Pancreas (tissue), 10 donors: Measurements from ENCODE around the gene TRAF7. TPM values are rescaled to one million over a fixed set of nuclear protein-coding genes. Genes with fewer than 3 reads are reported as not detected.

Experiments
- ATAC-seq, 4 donors: fragments of 200-7000 bp; cut with Tn5 transposase; one replicate each; pipeline versions ENCODE4 v1.8.0 to v1.9.1; 2020; ENCODE audit warnings: mild to moderate bottlenecking in 4 of 4, moderate library complexity in 4 of 4
- DNase-seq, 6 donors: peaks; one replicate each; pipeline ENCODE4 v3.0.0-alpha.2; 2020
- FAIRE-seq: peaks from 2 replicates; lab custom pipeline; 2012; peaks lifted over from hg19 to GRCh38; lab: Jason Lieb, UNC
- H3K27ac ChIP-seq, 4 donors: fragments of 200-600 bp; sonication (generic); 1 replicate in 3 of 4; 2 replicates in 1 of 4; pipeline versions ENCODE4 v1.5.0 to v1.8.0; 2020
- H3K27me3 ChIP-seq, 4 donors: fragments of 200-600 bp; one replicate each; pipeline ENCODE4 v1.8.0; 2021
- H3K36me3 ChIP-seq, 3 donors: fragments of 200-600 bp; sonication (generic) in 1 of 3; one replicate each; pipeline versions ENCODE4 v1.5.0 to v1.8.0; 2020 to 2021
- H3K4me1 ChIP-seq, 3 donors: fragments of 200-600 bp; one replicate each; pipeline ENCODE4 v1.8.0; 2021
- H3K4me3 ChIP-seq, 4 donors: fragments of 200-600 bp; sonication (generic) in 2 of 4; one replicate each; pipeline versions ENCODE4 v1.5.0 to v1.8.0; 2020 to 2021
- H3K9me3 ChIP-seq, 4 donors: fragments of 200-600 bp; one replicate each; pipeline ENCODE4 v1.8.0; 2021
- WGBS, 2 donors: extraction: QIAGEN DNeasy Blood & Tissue Kit; methylation state at CpG; one replicate each; pipeline ENCODE4 v1.1.7; 2013; 5-methylcytosine and 5-hydroxymethylcytosine counted together
- intact Hi-C, 3 donors: fragments of 100-400 bp; cut with DNase I; formaldehyde crosslinking; loops; one replicate each; pipeline versions ENCODE4 v1.11.1 to v1.14.2; 2022
- polyA plus RNA-seq, 2 donors: library from polyadenylated mRNA; stranded (reverse); fragments of 200-250 nt; gene quantifications; one replicate each; pipeline ENCODE4 v1.2.3, GENCODE V29; 2013
- total RNA-seq, 6 donors: library from RNA; stranded (reverse); fragmentation: NEBNext Ultra II Directional in 4 of 6; extraction: Animal tissue kit (Norgen Biotek cat#: 25700) in 4 of 6; gene quantifications; one replicate each; pipeline versions ENCODE4 v1.2.1 to v1.2.4, GENCODE V29; 2021 to 2023
- TF ChIP-seq, protein P1 (sequence below), 4 donors: fragments of 200-600 bp; sonication (generic) in 3 of 4; IDR thresholded peaks; one replicate each; pipeline versions ENCODE4 v1.5.0 to v1.8.0; 2021; ENCODE audit warnings: antibody characterized with exemption in 4 of 4
- donor health status: healthy with polysubstance abuse.
- donor health status: DM: no; HTN: no; CAD: no; lungs with moderate emphysema.
- donor health status: DM: no; HTN: no; CAD: no.
- donor health status: control.
- donor health status: control.
- donor health status: Bipolar disorder and iron deficiency.
- donor health status: DM: yes; HTN: yes; CAD: no.
- donor health status: DM: no; HTN: no; CAD: no.
- donor health status: DM: no; HTN: no; CAD: no.
- donor health status: DM: yes; HTN: yes; CAD: no.

TRAF7 gene
- total and polyA plus RNA-seq, 8 donors: 24.5 to 45.1 (median 34.5) TPM

DNA sequence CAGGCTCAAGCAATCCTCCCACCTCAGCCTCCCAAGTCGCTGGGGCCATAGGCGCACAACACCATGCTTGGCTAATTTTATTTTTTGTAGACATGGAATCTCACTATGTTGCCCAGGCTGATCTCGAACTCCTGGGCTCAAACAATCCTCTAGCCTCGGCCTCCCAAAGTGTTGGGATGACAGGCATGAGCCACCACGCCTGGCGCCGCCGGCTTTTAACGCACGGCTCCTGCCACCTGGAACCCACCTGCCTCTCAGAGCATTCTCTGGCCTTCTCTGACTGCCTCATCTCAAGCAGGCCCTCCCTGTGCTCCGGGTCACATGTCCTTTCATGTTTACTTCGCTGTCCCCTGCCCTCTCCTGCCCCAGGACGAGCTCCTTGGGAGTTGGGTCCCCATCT, 30.5 kb downstream of the TRAF7 start:
- no peaks in the 10 kb centered on the region for H3K4me1 ChIP-seq
- FAIRE-seq: no peak
- DNase-seq: no peak
- no peak overlapping the region for H3K4me3 ChIP-seq
- TF ChIP-seq, protein P1, sequence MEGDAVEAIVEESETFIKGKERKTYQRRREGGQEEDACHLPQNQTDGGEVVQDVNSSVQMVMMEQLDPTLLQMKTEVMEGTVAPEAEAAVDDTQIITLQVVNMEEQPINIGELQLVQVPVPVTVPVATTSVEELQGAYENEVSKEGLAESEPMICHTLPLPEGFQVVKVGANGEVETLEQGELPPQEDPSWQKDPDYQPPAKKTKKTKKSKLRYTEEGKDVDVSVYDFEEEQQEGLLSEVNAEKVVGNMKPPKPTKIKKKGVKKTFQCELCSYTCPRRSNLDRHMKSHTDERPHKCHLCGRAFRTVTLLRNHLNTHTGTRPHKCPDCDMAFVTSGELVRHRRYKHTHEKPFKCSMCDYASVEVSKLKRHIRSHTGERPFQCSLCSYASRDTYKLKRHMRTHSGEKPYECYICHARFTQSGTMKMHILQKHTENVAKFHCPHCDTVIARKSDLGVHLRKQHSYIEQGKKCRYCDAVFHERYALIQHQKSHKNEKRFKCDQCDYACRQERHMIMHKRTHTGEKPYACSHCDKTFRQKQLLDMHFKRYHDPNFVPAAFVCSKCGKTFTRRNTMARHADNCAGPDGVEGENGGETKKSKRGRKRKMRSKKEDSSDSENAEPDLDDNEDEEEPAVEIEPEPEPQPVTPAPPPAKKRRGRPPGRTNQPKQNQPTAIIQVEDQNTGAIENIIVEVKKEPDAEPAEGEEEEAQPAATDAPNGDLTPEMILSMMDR (IDR thresholded peaks at IDR 0.05): no peak
- H3K9me3 ChIP-seq: no peaks in the 10 kb centered on the region
- no peaks in the 10 kb centered on the region for H3K36me3 ChIP-seq
- ATAC-seq: no peak
- intact Hi-C loops: no loop called here
- no peaks in the 10 kb centered on the region for H3K27me3 ChIP-seq
- WGBS, 2 donors: 89 to 92% methylated on average over 13 of the region's 13 CpGs
- H3K27ac ChIP-seq: no peak overlapping the region

DNA sequence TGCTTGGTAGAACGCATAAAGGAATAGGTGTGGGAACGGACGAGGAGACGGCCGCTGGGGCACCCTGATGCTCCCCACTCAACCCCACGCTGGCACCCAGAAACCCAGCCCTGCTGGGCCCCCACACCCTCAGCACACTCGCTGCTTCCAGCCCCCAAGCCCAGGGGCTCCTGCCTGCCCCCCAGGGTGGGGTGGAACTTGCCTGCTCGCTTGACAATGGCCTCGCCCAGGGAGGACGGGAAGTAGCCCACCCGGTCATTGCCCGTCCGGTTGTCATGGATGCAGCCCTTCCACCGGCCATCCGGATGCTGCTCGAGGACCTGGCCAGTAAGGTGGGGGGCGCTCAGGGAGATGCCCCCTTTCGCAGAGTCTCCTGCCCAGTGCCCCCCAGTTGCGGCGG, 30.9 kb downstream of the TRAF7 start:
- no peak for FAIRE-seq
- Histone ChIP-seq H3K27ac (no peak overlapping the region), H3K9me3 (no peaks in the 10 kb centered on the region), H3K27me3 (no peaks in the 10 kb centered on the region), H3K4me1 (no peaks in the 10 kb centered on the region), H3K4me3 (no peak overlapping the region), H3K36me3 (no peaks in the 10 kb centered on the region)
- DNase-seq: no peak
- intact Hi-C loops: no loop called here
- 92 to 96% methylated on average over 20 of the region's 20 CpGs for WGBS, 2 donors
- no peak for ATAC-seq
- TF ChIP-seq, protein P1 (IDR thresholded peaks at IDR 0.05): no peak

DNA sequence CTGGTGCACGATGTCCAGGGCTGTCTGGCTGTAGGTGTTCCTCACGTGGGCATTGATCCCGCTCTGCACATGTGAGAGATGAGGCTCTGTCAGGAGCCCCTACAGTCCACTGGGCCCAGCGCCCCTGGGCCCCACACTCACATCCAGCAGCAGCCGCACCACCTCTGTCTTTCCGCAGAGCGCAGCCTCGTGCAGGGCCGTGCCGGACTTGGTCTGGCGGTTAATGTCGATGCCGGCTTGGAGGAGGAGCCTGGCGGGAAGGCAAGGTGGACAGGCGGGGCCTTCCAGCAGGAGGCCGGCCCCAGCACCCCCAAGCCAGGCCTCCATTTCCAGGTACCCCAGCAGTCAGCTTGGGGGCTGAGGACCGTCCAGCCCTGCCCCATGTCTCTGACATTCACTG, 31.6 kb downstream of the TRAF7 start:
- DNase-seq (no peak), ATAC-seq (no peak), FAIRE-seq (no peak)
- Histone ChIP-seq H3K36me3 (no peaks in the 10 kb centered on the region), H3K4me3 (no peak overlapping the region), H3K27me3 (no peaks in the 10 kb centered on the region), H3K27ac (no peak overlapping the region), H3K9me3 (no peaks in the 10 kb centered on the region), H3K4me1 (no peaks in the 10 kb centered on the region)
- TF ChIP-seq, protein P1 (IDR thresholded peaks at IDR 0.05): no peak
- WGBS, 2 donors: 79 to 83% methylated on average over 17 of the region's 17 CpGs
- intact Hi-C loops: no loop called here

DNA sequence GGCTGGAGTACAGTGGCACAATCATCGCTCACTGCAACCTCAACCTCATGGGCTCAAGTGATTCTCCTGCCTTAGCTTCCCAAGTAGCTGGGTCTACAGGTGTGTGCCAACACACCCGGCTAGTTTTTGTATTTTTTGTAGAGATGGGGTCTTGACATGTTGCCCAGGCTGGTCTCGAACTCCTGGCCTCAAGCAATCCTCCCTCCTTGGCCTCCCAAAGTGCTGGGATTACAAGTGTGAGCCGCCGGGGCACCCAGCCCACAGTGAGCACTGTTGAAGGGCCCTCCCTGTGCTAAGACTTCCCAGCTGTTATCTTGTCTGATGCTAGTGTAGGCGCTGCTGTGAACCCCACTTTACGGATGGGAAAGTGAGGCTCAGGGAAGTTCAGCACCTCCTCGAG, 32.8 kb downstream of the TRAF7 start:
- intact Hi-C loops: no loop called here
- Histone ChIP-seq H3K27ac (no peak overlapping the region), H3K4me3 (no peak overlapping the region), H3K9me3 (no peaks in the 10 kb centered on the region), H3K36me3 (no peaks in the 10 kb centered on the region), H3K4me1 (no peaks in the 10 kb centered on the region), H3K27me3 (no peaks in the 10 kb centered on the region)
- no peak for FAIRE-seq
- 92 to 93% methylated on average over 8 of the region's 8 CpGs for WGBS, 2 donors
- ATAC-seq: no peak
- DNase-seq: no peak
- TF ChIP-seq, protein P1 (IDR thresholded peaks at IDR 0.05): no peak

DNA sequence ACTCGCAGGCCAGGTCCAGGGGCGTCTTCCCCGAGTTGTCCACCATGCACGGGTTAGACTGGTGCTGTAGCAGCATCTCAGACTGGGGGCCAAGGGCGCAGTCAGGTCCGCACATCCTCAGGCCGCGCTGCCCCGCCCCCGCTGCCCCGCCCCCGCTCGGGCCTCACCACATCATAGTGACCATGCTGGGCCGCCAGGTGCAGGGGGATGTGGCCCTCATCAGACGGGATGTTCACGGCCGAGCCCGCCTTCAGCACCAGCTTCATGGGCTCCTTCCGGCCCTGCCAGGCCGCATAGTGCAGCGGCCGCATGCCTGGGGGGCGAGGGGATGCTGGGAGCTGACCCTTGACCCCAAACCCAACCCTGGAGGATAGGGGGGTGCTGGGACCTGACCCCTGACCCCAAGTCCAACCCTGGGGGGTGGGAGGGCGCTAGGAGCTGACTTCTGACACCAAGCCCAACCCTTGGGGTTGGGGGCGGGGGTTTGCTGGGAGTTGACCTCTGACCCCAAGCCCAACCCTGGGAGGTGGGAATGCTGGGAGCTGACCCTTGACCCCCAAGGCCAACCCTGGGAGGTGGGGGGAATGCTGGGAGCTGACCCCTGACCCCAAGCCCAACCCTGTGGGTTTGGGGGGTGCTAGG, 33.8 kb downstream of the TRAF7 start:
- no peak for FAIRE-seq
- Histone ChIP-seq H3K27me3 (no peaks in the 10 kb centered on the region), H3K36me3 (no peaks in the 10 kb centered on the region), H3K4me3 (no peak overlapping the region), H3K27ac (no peak overlapping the region), H3K4me1 (no peaks in the 10 kb centered on the region), H3K9me3 (no peaks in the 10 kb centered on the region)
- WGBS, 2 donors: 83 to 94% methylated on average over 24 to 25 of the region's 25 CpGs
- TF ChIP-seq, protein P1 (IDR thresholded peaks at IDR 0.05): no peak
- intact Hi-C loops: no loop called here
- no peak for DNase-seq
- ATAC-seq: no peak
